Transverse colon (tissue), 4 donors: ENCODE measurements around the gene TAF4. TPM values are rescaled to one million over a fixed set of nuclear protein-coding genes. Genes with fewer than 3 reads are reported as not detected.

Experiments
- DNase-seq: peaks from one replicate; pipeline ENCODE4 v3.0.0-alpha.2; 2019
- H3K27ac ChIP-seq, 4 donors: fragments of 200-600 bp; sonication (generic); 2 replicates each; pipeline ENCODE4 v1.5.1; 2016 to 2018; ENCODE audit warnings: inconsistent platforms in 4 of 4
- H3K27me3 ChIP-seq: fragments of 200-600 bp; sonication (generic); 2 replicates; pipeline ENCODE4 v1.5.1; 2017; ENCODE audit warnings: inconsistent platforms
- H3K36me3 ChIP-seq, 4 donors: fragments of 200-600 bp; sonication (generic); 2 replicates each; pipeline ENCODE4 v1.5.1; 2017 to 2019; ENCODE audit warnings: inconsistent platforms in 4 of 4
- H3K4me1 ChIP-seq, 4 donors: fragments of 200-600 bp; sonication (generic); 2 replicates each; pipeline ENCODE4 v1.5.1; 2017 to 2020; ENCODE audit warnings: inconsistent platforms in 4 of 4
- H3K4me3 ChIP-seq, 4 donors: fragments of 200-600 bp; sonication (generic); 1 replicate in 1 of 4; 2 replicates in 3 of 4; pipeline versions ENCODE4 v1.5.1 to v1.6.1; 2017 to 2019; ENCODE audit warnings: inconsistent platforms in 4 of 4
- H3K9me3 ChIP-seq, 2 donors: fragments of 200-600 bp; sonication (generic); 2 replicates each; pipeline ENCODE4 v1.5.1; 2017 to 2019; ENCODE audit warnings: inconsistent platforms in 2 of 2
- CTCF ChIP-seq, 5 experiments: fragments of 200-600 bp in 3 of 5; fragments of 450-650 bp in 2 of 5; sonication (generic) in 3 of 5; IDR thresholded peaks; 1 replicate in 2 of 5; 2 replicates in 3 of 5; pipeline ENCODE4 v1.5.1; 2016 to 2017; ENCODE audit warnings: antibody characterized with exemption in 5 of 5, inconsistent platforms in 3 of 5, mild to moderate bottlenecking in 2 of 5, moderate library complexity in 1 of 5
- EP300 ChIP-seq: sonication (generic); formaldehyde crosslinking; IDR thresholded peaks from one replicate; pipeline ENCODE4 v1.6.1; 2017; ENCODE audit warnings: antibody characterized with exemption, low read depth
- POLR2A ChIP-seq: fragments of 450-650 bp; IDR thresholded peaks from one replicate; pipeline ENCODE4 v1.6.1; 2016; ENCODE audit warnings: antibody characterized with exemption, mild to moderate bottlenecking, moderate library complexity
- POLR2AphosphoS5 ChIP-seq, 3 donors: sonication (generic); formaldehyde crosslinking; IDR thresholded peaks; one replicate each; pipeline ENCODE4 v1.6.1; 2016; ENCODE audit warnings: antibody characterized with exemption in 3 of 3
- WGBS, 2 donors: methylation state at CpG; one replicate each; pipeline ENCODE4 v1.1.5; 2018; ENCODE audit warnings: low coverage in 1 of 2; 5-methylcytosine and 5-hydroxymethylcytosine counted together
- in situ Hi-C, 4 donors: fragments of 200-750 bp; cut with MboI; loops; one replicate each; pipeline versions ENCODE4 v1.15.0 to v1.15.1; 2017; ENCODE audit warnings: low sequenced_read_pairs in 3 of 4, low pct_ligation_motif_present in 1 of 4, low pct_unique_long_range_greater_than_20kb in 1 of 4
- intact Hi-C: fragments of 100-400 bp; cut with DNase I; formaldehyde crosslinking; loops from one replicate; pipeline ENCODE4 v1.15.1; 2023; ENCODE audit warnings: low total_unique reads
- total RNA-seq, 4 donors: library from RNA; depleted of rRNA; stranded (reverse); fragments of >200 nt; gene quantifications; one replicate each; pipeline ENCODE4 v1.1.0, GENCODE V29; 2016

TAF4 gene
- total RNA-seq, 4 donors from 2014 or later, result 18.9 to 39.5 (median 24.3) TPM

DNA sequence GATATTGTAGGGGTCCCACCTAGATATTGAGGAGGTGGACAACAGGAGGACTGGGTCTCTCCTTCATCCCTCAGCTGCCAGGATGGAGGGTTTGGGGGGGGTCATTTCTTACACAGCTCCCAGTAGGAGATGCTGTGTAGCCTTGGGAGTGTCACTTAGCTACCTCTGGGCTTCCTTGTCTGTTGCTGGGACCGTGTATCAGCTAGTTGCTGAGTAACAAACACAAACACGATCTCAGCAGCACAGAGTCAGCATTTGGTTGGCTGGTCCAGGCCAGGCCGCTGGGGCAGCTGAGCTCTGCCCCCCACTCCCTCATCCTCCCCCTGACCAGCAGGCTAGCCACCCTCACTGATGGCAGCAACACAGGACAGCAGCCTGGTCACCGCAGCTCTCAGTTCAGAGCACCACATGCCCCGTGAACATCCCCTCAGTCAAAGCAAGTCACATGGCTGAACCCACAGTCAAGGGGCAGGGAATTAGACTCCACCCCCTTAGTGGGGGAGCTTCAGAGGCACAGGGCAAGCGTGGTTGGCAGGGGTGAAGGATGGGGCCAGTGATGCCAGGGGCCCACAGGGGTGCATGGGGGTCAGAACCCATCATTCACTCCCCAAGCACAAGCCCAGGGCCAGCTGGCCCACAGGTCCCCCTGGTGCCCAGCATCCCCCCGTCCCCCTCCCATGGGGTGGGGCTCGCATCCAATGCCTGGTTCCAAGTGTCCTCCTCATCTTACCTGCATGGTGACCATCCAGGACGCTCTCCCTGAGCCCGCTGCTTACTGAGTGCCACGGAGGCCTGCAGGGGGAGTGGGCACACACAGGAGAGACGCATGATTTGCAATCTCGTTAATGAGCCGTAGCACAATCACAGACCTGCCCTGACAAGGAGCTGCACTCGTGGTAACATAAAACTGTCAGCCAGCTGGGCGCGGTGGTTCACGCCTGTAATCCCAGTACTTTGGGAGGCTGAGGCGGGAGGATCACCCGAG, 112.4 kb downstream of the TAF4 start:
- Histone ChIP-seq H3K9me3 (no peaks in the 10 kb centered on the region), H3K36me3 (no peaks in the 10 kb centered on the region), H3K4me1 (peaks cover 0 to 5% (median 0%) of the 10 kb centered on the region in 4 donors), H3K27ac (no peak overlapping the region), H3K4me3 (no peak overlapping the region), H3K27me3 (peaks cover 14% of the 10 kb centered on the region)
- TF ChIP-seq POLR2AphosphoS5 (IDR thresholded peaks at IDR 0.05) (no peak), POLR2A (no peak), CTCF (IDR thresholded peaks at IDR 0.05) (no peak), EP300 (no peak)
- intact Hi-C loops, result loop anchor here (5.0 kb wide), 1 partner anchor 1136 kb away; no protein-coding TSS in a partner anchor
- no peak for DNase-seq
- in situ Hi-C loops, result no loop called here
- WGBS, 2 donors, result 71% methylated on average over 18 of the region's 20 CpGs; no CpG with 5 or more reads in 1 of the 2 donors

GRCh38 chr20:61951695-61952533, 113.8 kb downstream of the TAF4 start:
- H3K4me3 ChIP-seq, result no peak overlapping the region
- TF ChIP-seq EP300 (no peak), POLR2A (no peak), CTCF (IDR thresholded peaks at IDR 0.05) (no peak), POLR2AphosphoS5 (IDR thresholded peaks at IDR 0.05) (no peak)
- 47% methylated on average over 21 of the region's 22 CpGs; no CpG with 5 or more reads in 1 of the 2 donors for WGBS, 2 donors
- H3K36me3 ChIP-seq, result no peaks in the 10 kb centered on the region
- peaks cover 0 to 5% (median 0%) of the 10 kb centered on the region in 4 donors for H3K4me1 ChIP-seq
- H3K27me3 ChIP-seq, result peaks cover 14% of the 10 kb centered on the region
- no peak overlapping the region for H3K27ac ChIP-seq
- intact Hi-C loops (loop anchor here (5.0 kb wide), 1 partner anchor 1135 kb away; no protein-coding TSS in a partner anchor), in situ Hi-C loops (no loop called here)
- H3K9me3 ChIP-seq, result no peaks in the 10 kb centered on the region
- DNase-seq, result no peak

DNA sequence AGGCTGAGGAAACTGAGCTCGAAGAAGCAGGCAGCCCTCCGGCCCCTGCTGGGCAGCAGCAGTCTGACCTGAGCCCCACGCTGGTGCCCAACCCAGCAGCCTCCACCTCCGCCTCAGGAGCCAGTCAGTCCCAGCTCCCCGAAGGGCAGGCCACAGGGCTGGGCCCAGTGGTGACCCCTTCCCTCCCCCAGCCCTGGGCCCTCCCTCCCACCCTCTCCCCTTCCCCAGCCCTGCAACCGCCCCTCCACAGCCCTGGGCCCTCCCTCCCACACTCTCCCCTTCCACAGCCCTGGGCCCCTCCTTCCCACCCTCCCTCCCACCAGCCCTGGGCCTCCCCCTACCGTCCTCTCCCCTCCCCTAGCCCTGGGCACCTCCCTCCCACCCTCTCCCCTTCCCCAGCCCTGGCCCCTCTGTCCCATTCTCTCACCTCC, 115.0 kb downstream of the TAF4 start:
- H3K4me1 ChIP-seq, result no peaks in the 10 kb centered on the region
- no peak overlapping the region for H3K4me3 ChIP-seq
- H3K9me3 ChIP-seq, result no peaks in the 10 kb centered on the region
- peaks cover 14% of the 10 kb centered on the region for H3K27me3 ChIP-seq
- H3K36me3 ChIP-seq, result no peaks in the 10 kb centered on the region
- WGBS, 2 donors, result 67% methylated on average over 7 of the region's 7 CpGs; no CpG with 5 or more reads in 1 of the 2 donors
- DNase-seq, result no peak
- TF ChIP-seq POLR2AphosphoS5 (IDR thresholded peaks at IDR 0.05), result no peak
- TF ChIP-seq POLR2A, result no peak
- TF ChIP-seq CTCF (IDR thresholded peaks at IDR 0.05), result no peak
- no peak for TF ChIP-seq EP300
- in situ Hi-C loops (no loop called here), intact Hi-C loops (loop anchor here (5.0 kb wide), 1 partner anchor 1133 kb away; no protein-coding TSS in a partner anchor)
- no peak overlapping the region for H3K27ac ChIP-seq
